ENCODE results near the gene HEMGN.

The HEMGN gene, protein sequence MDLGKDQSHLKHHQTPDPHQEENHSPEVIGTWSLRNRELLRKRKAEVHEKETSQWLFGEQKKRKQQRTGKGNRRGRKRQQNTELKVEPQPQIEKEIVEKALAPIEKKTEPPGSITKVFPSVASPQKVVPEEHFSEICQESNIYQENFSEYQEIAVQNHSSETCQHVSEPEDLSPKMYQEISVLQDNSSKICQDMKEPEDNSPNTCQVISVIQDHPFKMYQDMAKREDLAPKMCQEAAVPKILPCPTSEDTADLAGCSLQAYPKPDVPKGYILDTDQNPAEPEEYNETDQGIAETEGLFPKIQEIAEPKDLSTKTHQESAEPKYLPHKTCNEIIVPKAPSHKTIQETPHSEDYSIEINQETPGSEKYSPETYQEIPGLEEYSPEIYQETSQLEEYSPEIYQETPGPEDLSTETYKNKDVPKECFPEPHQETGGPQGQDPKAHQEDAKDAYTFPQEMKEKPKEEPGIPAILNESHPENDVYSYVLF

DNA sequence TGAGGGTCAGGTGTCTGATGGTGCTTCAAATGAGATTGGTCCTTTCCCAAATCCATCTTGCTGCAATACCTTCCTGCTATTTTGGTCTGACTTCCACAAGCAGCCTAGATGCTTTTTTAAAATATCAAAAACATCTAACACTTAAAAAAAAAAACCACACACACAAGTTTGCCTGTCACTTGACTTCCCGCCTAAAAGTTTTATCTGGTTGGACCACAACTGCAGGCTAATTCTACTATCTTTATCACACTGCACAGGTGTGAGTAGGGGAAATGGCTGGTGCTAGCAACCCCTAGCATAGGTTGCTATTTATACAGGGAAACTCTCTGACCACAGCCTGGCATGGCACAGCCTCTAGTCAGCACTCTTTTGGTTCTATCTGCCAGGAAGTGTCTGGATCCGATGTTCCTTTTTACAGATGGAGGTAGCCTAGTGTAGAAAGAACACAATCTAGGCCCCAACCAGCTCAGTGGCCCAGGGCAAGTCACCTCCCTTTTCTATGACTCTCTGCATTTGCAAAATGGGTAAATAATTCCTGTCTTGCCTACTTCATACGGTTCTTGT, at the start of gene HEMGN:
Gene HEMGN (minus strand): TSS at position 92 of the 564 bp plus-strand sequence. CDS start 36 bp downstream, at position 56.
- ATAC-seq, result no peak
- TF ChIP-seq BACH2 (CRISPR knock-in tag; IDR thresholded peaks at IDR 0.05; ENCODE audit: borderline replicate concordance), result no peak
- TF ChIP-seq GLIS3 (CRISPR knock-in tag; IDR thresholded peaks at IDR 0.05), result no peak
- TF ChIP-seq ESRRG (CRISPR knock-in tag; IDR thresholded peaks at IDR 0.05), result no peak
- no peak for TF ChIP-seq ZNF70 (CRISPR knock-in tag; IDR thresholded peaks at IDR 0.05)
- TF ChIP-seq ZNF8 (CRISPR knock-in tag; IDR thresholded peaks at IDR 0.05), result no peak
- TF ChIP-seq ZFP3 (CRISPR knock-in tag; IDR thresholded peaks at IDR 0.05), result no peak
- TF ChIP-seq, protein P1, sequence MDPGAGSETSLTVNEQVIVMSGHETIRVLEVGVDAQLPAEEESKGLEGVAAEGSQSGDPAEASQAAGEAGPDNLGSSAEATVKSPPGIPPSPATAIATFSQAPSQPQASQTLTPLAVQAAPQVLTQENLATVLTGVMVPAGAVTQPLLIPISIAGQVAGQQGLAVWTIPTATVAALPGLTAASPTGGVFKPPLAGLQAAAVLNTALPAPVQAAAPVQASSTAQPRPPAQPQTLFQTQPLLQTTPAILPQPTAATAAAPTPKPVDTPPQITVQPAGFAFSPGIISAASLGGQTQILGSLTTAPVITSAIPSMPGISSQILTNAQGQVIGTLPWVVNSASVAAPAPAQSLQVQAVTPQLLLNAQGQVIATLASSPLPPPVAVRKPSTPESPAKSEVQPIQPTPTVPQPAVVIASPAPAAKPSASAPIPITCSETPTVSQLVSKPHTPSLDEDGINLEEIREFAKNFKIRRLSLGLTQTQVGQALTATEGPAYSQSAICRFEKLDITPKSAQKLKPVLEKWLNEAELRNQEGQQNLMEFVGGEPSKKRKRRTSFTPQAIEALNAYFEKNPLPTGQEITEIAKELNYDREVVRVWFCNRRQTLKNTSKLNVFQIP (CRISPR knock-in tag; IDR thresholded peaks at IDR 0.05; ENCODE audit: borderline replicate concordance, low read depth), result no peak
- TF ChIP-seq, protein P2, sequence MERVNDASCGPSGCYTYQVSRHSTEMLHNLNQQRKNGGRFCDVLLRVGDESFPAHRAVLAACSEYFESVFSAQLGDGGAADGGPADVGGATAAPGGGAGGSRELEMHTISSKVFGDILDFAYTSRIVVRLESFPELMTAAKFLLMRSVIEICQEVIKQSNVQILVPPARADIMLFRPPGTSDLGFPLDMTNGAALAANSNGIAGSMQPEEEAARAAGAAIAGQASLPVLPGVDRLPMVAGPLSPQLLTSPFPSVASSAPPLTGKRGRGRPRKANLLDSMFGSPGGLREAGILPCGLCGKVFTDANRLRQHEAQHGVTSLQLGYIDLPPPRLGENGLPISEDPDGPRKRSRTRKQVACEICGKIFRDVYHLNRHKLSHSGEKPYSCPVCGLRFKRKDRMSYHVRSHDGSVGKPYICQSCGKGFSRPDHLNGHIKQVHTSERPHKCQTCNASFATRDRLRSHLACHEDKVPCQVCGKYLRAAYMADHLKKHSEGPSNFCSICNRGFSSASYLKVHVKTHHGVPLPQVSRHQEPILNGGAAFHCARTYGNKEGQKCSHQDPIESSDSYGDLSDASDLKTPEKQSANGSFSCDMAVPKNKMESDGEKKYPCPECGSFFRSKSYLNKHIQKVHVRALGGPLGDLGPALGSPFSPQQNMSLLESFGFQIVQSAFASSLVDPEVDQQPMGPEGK (CRISPR knock-in tag; IDR thresholded peaks at IDR 0.05; ENCODE audit: borderline replicate concordance), result no peak
- no peak for TF ChIP-seq TOX (CRISPR knock-in tag; IDR thresholded peaks at IDR 0.05; ENCODE audit: borderline replicate concordance)
- no peak for TF ChIP-seq ZNF565 (CRISPR knock-in tag; conservative IDR thresholded peaks at IDR 0.05; ENCODE audit: low read depth)
- no peak for TF ChIP-seq ARNTL (CRISPR knock-in tag; IDR thresholded peaks at IDR 0.05; ENCODE audit: borderline replicate concordance, low read depth)

GRCh38 chr9:97987487-97987886, 49.5 kb upstream of the HEMGN start:
- no peak for ATAC-seq
- no peak for TF ChIP-seq OSR1 (CRISPR knock-in tag; IDR thresholded peaks at IDR 0.05)
- no peak for TF ChIP-seq ZFP30 (CRISPR knock-in tag; IDR thresholded peaks at IDR 0.05)
- TF ChIP-seq GLIS3 (CRISPR knock-in tag; IDR thresholded peaks at IDR 0.05), result no peak
- no peak for TF ChIP-seq TCF4 (CRISPR knock-in tag; IDR thresholded peaks at IDR 0.05; ENCODE audit: borderline replicate concordance)
- no peak for TF ChIP-seq ESRRG (CRISPR knock-in tag; IDR thresholded peaks at IDR 0.05)
- TF ChIP-seq ZFP3 (CRISPR knock-in tag; IDR thresholded peaks at IDR 0.05), result no peak
- no peak for TF ChIP-seq ISL1 (CRISPR knock-in tag; IDR thresholded peaks at IDR 0.05)
- TF ChIP-seq ZNF70 (CRISPR knock-in tag; IDR thresholded peaks at IDR 0.05), result no peak
- TF ChIP-seq ZC3H10 (CRISPR knock-in tag; IDR thresholded peaks at IDR 0.05), result no peak
- no peak for TF ChIP-seq BACH2 (CRISPR knock-in tag; IDR thresholded peaks at IDR 0.05; ENCODE audit: borderline replicate concordance)
- no peak for TF ChIP-seq ZNF8 (CRISPR knock-in tag; IDR thresholded peaks at IDR 0.05)
- TF ChIP-seq, protein P1 (CRISPR knock-in tag; IDR thresholded peaks at IDR 0.05; ENCODE audit: borderline replicate concordance, low read depth), result no peak
- TF ChIP-seq PPARA (CRISPR knock-in tag; IDR thresholded peaks at IDR 0.05; ENCODE audit: borderline replicate concordance), result no peak
- TF ChIP-seq, protein P3, sequence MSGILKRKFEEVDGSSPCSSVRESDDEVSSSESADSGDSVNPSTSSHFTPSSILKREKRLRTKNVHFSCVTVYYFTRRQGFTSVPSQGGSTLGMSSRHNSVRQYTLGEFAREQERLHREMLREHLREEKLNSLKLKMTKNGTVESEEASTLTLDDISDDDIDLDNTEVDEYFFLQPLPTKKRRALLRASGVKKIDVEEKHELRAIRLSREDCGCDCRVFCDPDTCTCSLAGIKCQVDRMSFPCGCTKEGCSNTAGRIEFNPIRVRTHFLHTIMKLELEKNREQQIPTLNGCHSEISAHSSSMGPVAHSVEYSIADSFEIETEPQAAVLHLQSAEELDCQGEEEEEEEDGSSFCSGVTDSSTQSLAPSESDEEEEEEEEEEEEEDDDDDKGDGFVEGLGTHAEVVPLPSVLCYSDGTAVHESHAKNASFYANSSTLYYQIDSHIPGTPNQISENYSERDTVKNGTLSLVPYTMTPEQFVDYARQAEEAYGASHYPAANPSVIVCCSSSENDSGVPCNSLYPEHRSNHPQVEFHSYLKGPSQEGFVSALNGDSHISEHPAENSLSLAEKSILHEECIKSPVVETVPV (CRISPR knock-in tag; IDR thresholded peaks at IDR 0.05), result no peak

- no peak for ATAC-seq
- TF ChIP-seq TSHZ2 (CRISPR knock-in tag; IDR thresholded peaks at IDR 0.05) (no peak), PPARA (CRISPR knock-in tag; IDR thresholded peaks at IDR 0.05; ENCODE audit: borderline replicate concordance) (no peak), ZNF70 (CRISPR knock-in tag; IDR thresholded peaks at IDR 0.05) (no peak), ARNTL (CRISPR knock-in tag; IDR thresholded peaks at IDR 0.05; ENCODE audit: borderline replicate concordance, low read depth) (no peak), RARB (CRISPR knock-in tag; IDR thresholded peaks at IDR 0.05) (no peak)
- TF ChIP-seq, protein P1 (CRISPR knock-in tag; IDR thresholded peaks at IDR 0.05; ENCODE audit: borderline replicate concordance, low read depth), result no peak
- TF ChIP-seq, protein P2 (CRISPR knock-in tag; IDR thresholded peaks at IDR 0.05; ENCODE audit: borderline replicate concordance), result no peak
These were observed 47.3 kb upstream of the HEMGN start for GRCh38 chr9:97985058-97985861.
